HCT116 (cell line): Measurements from ENCODE around the gene SLC25A13. TPM values are rescaled to one million over a fixed set of nuclear protein-coding genes. Genes with fewer than 3 reads are reported as not detected.

Source experiments
- ATAC-seq: fragments of 200-7000 bp; cut with Tn5 transposase; 2 replicates; pipeline ENCODE4 v1.9.1; 2020; ENCODE audit warnings: mild to moderate bottlenecking, moderate library complexity
- BruUV-seq: library from RNA; stranded (reverse); fragments of 400-500 nt; replicated peaks from 2 replicates; lab custom pipeline; 2021; lab: Mats Ljungman, UMichigan
- CTCF ChIA-PET: fragments of 300-600 bp; sonication (Branson Sonifier 250); formaldehyde crosslinking; loops from one replicate; lab custom pipeline; 2021; ENCODE audit warnings: antibody characterized with exemption; lab: Charles Lee
- POLR2A ChIA-PET: fragments of 300-600, 350-600 bp; sonication (Branson Sonifier 250); formaldehyde crosslinking; loops from one replicate; lab custom pipeline; 2021; ENCODE audit warnings: antibody characterized with exemption; lab: Charles Lee
- RAD21 ChIA-PET, 2 experiments: fragments of 300-600 bp; sonication (Branson Sonifier 250); formaldehyde crosslinking; loops; one replicate each; lab custom pipeline; 2023; ENCODE audit warnings: low total read pairs in 2 of 2; ENCODE audit not compliant: uncharacterized antibody in 2 of 2, unreplicated experiment in 2 of 2, low non-redundant PET in 1 of 2; lab: Charles Lee
- DNase-seq: peaks from one replicate; pipeline ENCODE4 v3.0.0-alpha.2; 2010; ENCODE audit warnings: low read depth, low spot score
- H2AFZ ChIP-seq: fragments of 200-600 bp; shearing (Covaris generic), sonication (generic); 2 replicates; pipeline ENCODE4 v1.6.1; 2017; ENCODE audit warnings: low read depth, mixed run types, mixed read lengths, antibody characterized with exemption, low read length; ENCODE audit not compliant: poor library complexity, severe bottlenecking
- H3K27ac ChIP-seq: 2 replicates; pipeline ENCODE4 v1.5.1; 2012; ENCODE audit warnings: low read depth, low read length
- H3K27me3 ChIP-seq: fragments of 200-600 bp; sonication (generic); 2 replicates; pipeline ENCODE4 v1.6.1; 2016; ENCODE audit warnings: mixed run types, low read length, mixed read lengths; ENCODE audit not compliant: insufficient read depth
- H3K36me3 ChIP-seq, 2 experiments: fragments of 200-500 bp in 1 of 2; fragments of 200-600 bp in 1 of 2; sonication (Bioruptor generic) in 1 of 2; sonication (generic) in 1 of 2; 2 replicates each; pipeline versions ENCODE4 v1.5.1 to v1.6.1; 2014 to 2016; ENCODE audit warnings: low read length in 2 of 2, inconsistent platforms in 1 of 2, mixed read lengths in 1 of 2, mixed run types in 1 of 2; ENCODE audit not compliant: insufficient read depth in 2 of 2, control insufficient read depth in 1 of 2
- H3K4me1 ChIP-seq, 2 experiments: fragments of 200-600 bp in 1 of 2; sonication (generic) in 1 of 2; 2 replicates each; pipeline versions ENCODE4 v1.5.1 to v1.6.1; 2012 to 2017; ENCODE audit warnings: low read length in 2 of 2, inconsistent platforms in 1 of 2, mild to moderate bottlenecking in 1 of 2, mixed read lengths in 1 of 2, mixed run types in 1 of 2, moderate library complexity in 1 of 2; ENCODE audit not compliant: insufficient read depth in 2 of 2, control insufficient read depth in 1 of 2
- H3K4me2 ChIP-seq: fragments of 200-600 bp; sonication (generic); 2 replicates; pipeline ENCODE4 v1.6.1; 2017; ENCODE audit warnings: mixed run types, low read length, mixed read lengths
- H3K4me3 ChIP-seq, 2 experiments: fragments of 200-600 bp in 1 of 2; sonication (generic) in 1 of 2; replicated peaks in 1 of 2; 2 replicates each; pipeline ENCODE4 v1.5.1; 2011 to 2016; ENCODE audit warnings: low read length in 2 of 2, control low read depth in 1 of 2, low read depth in 1 of 2, mild to moderate bottlenecking in 1 of 2, mixed read lengths in 1 of 2, mixed run types in 1 of 2
- H3K79me2 ChIP-seq: fragments of 200-600 bp; sonication (generic); 2 replicates; pipeline ENCODE4 v1.6.1; 2017; ENCODE audit warnings: mild to moderate bottlenecking, mixed run types, low read length, moderate library complexity, mixed read lengths; ENCODE audit not compliant: insufficient read depth
- H3K9ac ChIP-seq: fragments of 200-600 bp; sonication (generic); 2 replicates; pipeline ENCODE4 v1.6.1; 2016; ENCODE audit warnings: low read length, mixed read lengths
- H3K9me2 ChIP-seq: fragments of 200-600 bp; sonication (generic), shearing (Covaris generic); 2 replicates; pipeline ENCODE4 v1.6.1; 2017; ENCODE audit warnings: mixed run types, mild to moderate bottlenecking, moderate library complexity; ENCODE audit not compliant: insufficient read depth
- H3K9me3 ChIP-seq, 2 experiments: fragments of 200-500 bp in 1 of 2; fragments of 200-600 bp in 1 of 2; sonication (Bioruptor generic) in 1 of 2; sonication (generic) in 1 of 2; 2 replicates each; pipeline ENCODE4 v1.6.1; 2014 to 2017; ENCODE audit warnings: low read length in 2 of 2, mixed read lengths in 2 of 2, inconsistent platforms in 1 of 2, low read depth in 1 of 2, mild to moderate bottlenecking in 1 of 2, mixed run types in 1 of 2, moderate library complexity in 1 of 2; ENCODE audit not compliant: control insufficient read depth in 1 of 2, insufficient read depth in 1 of 2
- H4K20me1 ChIP-seq: fragments of 200-600 bp; sonication (generic), shearing (Covaris generic); 2 replicates; pipeline ENCODE4 v1.6.1; 2017; ENCODE audit warnings: mixed run types, mild to moderate bottlenecking, moderate library complexity; ENCODE audit not compliant: insufficient read depth
- ATF3 ChIP-seq: IDR thresholded peaks from 2 replicates; pipeline ENCODE4 v1.6.1; 2012
- CBX3 ChIP-seq: IDR thresholded peaks from 2 replicates; pipeline ENCODE4 v1.6.1; 2012; ENCODE audit warnings: low read depth
- EGR1 ChIP-seq: IDR thresholded peaks from 2 replicates; pipeline ENCODE4 v1.6.1; 2012; ENCODE audit warnings: low read depth
- EZH2phosphoT487 ChIP-seq: fragments of 200-600 bp; IDR thresholded peaks from 2 replicates; pipeline ENCODE4 v1.6.1; 2018; ENCODE audit warnings: antibody characterized with exemption, borderline replicate concordance
- FOSL1 ChIP-seq: IDR thresholded peaks from 2 replicates; pipeline ENCODE4 v1.6.1; 2012; ENCODE audit warnings: low read depth
- JUND ChIP-seq: IDR thresholded peaks from 2 replicates; pipeline ENCODE4 v1.6.1; 2012
- POLR2A ChIP-seq: IDR thresholded peaks from 2 replicates; pipeline ENCODE4 v1.7.0; 2011; ENCODE audit warnings: borderline replicate concordance; ENCODE audit not compliant: insufficient read depth, insufficient read length; ENCODE audit errors: extremely low read depth
- RAD21 ChIP-seq: IDR thresholded peaks from 2 replicates; pipeline ENCODE4 v1.6.1; 2012; ENCODE audit warnings: low read depth, mild to moderate bottlenecking
- SIN3A ChIP-seq: IDR thresholded peaks from 2 replicates; pipeline ENCODE4 v1.6.1; 2012; ENCODE audit warnings: low read depth
- SP1 ChIP-seq: IDR thresholded peaks from 2 replicates; pipeline ENCODE4 v1.6.1; 2012; ENCODE audit warnings: low read depth
- ZBTB33 ChIP-seq: IDR thresholded peaks from 2 replicates; pipeline ENCODE4 v1.6.1; 2011; ENCODE audit warnings: mild to moderate bottlenecking, low read length, moderate library complexity; ENCODE audit not compliant: insufficient replicate concordance; ENCODE audit errors: extremely low read depth
- ZFX ChIP-seq: fragments of 450-650 bp; IDR thresholded peaks from 2 replicates; pipeline ENCODE4 v1.6.1; 2017
- intact Hi-C: fragments of 100-400 bp; cut with micrococcal nuclease; formaldehyde crosslinking; loops from 2 replicates; pipeline ENCODE4 v1.10.0; 2022
- total RNA-seq: library from RNA; stranded (reverse); gene quantifications from one replicate; pipeline ENCODE4 v1.2.1, GENCODE V29; 2021; ENCODE audit not compliant: unreplicated experiment

The SLC25A13 gene
- total RNA-seq, 1 experiment from 2014 or later = 19.3 TPM

GRCh38 chr7:96331775-96332174 lies 9.9 kb upstream of the SLC25A13 start:
- ATAC-seq (no peak), DNase-seq (no peak)
- Histone ChIP-seq H3K9ac (no peak overlapping the region), H3K9me2 (no peaks in the 10 kb centered on the region), H3K36me3 (no peaks in the 10 kb centered on the region), H3K27ac (no peak overlapping the region), H3K4me1 (no peaks in the 10 kb centered on the region), H4K20me1 (no peaks in the 10 kb centered on the region), H2AFZ (no peak overlapping the region), H3K4me3 (no peak overlapping the region), H3K9me3 (no peaks in the 10 kb centered on the region), H3K79me2 (no peaks in the 10 kb centered on the region), H3K27me3 (no peaks in the 10 kb centered on the region), H3K4me2 (no peak overlapping the region)
- BruUV-seq = no TSS peak
- ChIA-PET CTCF (no interaction called here), POLR2A (no interaction called here), RAD21 (no interaction called here)
- TF ChIP-seq ATF3 (no peak), POLR2A (no peak), FOSL1 (no peak), EZH2phosphoT487 (no peak), CBX3 (no peak), ZBTB33 (no peak)
- intact Hi-C loops = no loop called here

GRCh38 chr7:96331233-96331632 lies 9.3 kb upstream of the SLC25A13 start:
- no peak overlapping the region for H3K9ac ChIP-seq
- no peaks in the 10 kb centered on the region for H3K36me3 ChIP-seq
- H3K27me3 ChIP-seq = no peaks in the 10 kb centered on the region
- H3K4me1 ChIP-seq = no peaks in the 10 kb centered on the region
- no peak overlapping the region for H3K4me2 ChIP-seq
- CTCF ChIA-PET = no interaction called here
- intact Hi-C loops = no loop called here
- RAD21 ChIA-PET = no interaction called here
- BruUV-seq = no TSS peak
- DNase-seq = no peak
- no peak for ATAC-seq
- H2AFZ ChIP-seq = no peak overlapping the region
- POLR2A ChIA-PET = no interaction called here
- TF ChIP-seq RAD21 = no peak
- TF ChIP-seq EGR1 = no peak
- TF ChIP-seq ZBTB33 = no peak
- no peak for TF ChIP-seq ZFX
- no peak for TF ChIP-seq CBX3
- no peak for TF ChIP-seq SP1
- TF ChIP-seq ATF3 = no peak
- TF ChIP-seq JUND = no peak
- no peak for TF ChIP-seq SIN3A
- no peak for TF ChIP-seq FOSL1
- H3K9me2 ChIP-seq = no peaks in the 10 kb centered on the region
- no peak overlapping the region for H3K27ac ChIP-seq
- H3K79me2 ChIP-seq = no peaks in the 10 kb centered on the region
- H3K9me3 ChIP-seq = no peaks in the 10 kb centered on the region
- no peak overlapping the region for H3K4me3 ChIP-seq
- H4K20me1 ChIP-seq = no peaks in the 10 kb centered on the region
